Astrocyte of the spinal cord (primary cell): ENCODE measurements around the gene RNF220.
A peak's percentile ranks its signal among the peaks of the same experiment; 100 is the strongest.

Source experiments
- DNase-seq: peaks from one replicate; pipeline ENCODE4 v3.0.0; 2011; ENCODE audit warnings: low read depth, low spot score
- H3K4me3 ChIP-seq: 2 replicates; pipeline ENCODE4 v1.5.1; 2011; ENCODE audit warnings: low read depth, mild to moderate bottlenecking, low read length, moderate library complexity
- in situ Hi-C: cut with HindIII; loops from 2 replicates; pipeline ENCODE4 v1.10.0; 2017; ENCODE audit warnings: low sequenced_read_pairs
- TF ChIP-seq, protein P1 (sequence below): IDR thresholded peaks from 2 replicates; pipeline ENCODE4 v1.5.1; 2012; ENCODE audit warnings: low read depth, mild to moderate bottlenecking, low read length, inconsistent platforms

RNF220 gene

DNA sequence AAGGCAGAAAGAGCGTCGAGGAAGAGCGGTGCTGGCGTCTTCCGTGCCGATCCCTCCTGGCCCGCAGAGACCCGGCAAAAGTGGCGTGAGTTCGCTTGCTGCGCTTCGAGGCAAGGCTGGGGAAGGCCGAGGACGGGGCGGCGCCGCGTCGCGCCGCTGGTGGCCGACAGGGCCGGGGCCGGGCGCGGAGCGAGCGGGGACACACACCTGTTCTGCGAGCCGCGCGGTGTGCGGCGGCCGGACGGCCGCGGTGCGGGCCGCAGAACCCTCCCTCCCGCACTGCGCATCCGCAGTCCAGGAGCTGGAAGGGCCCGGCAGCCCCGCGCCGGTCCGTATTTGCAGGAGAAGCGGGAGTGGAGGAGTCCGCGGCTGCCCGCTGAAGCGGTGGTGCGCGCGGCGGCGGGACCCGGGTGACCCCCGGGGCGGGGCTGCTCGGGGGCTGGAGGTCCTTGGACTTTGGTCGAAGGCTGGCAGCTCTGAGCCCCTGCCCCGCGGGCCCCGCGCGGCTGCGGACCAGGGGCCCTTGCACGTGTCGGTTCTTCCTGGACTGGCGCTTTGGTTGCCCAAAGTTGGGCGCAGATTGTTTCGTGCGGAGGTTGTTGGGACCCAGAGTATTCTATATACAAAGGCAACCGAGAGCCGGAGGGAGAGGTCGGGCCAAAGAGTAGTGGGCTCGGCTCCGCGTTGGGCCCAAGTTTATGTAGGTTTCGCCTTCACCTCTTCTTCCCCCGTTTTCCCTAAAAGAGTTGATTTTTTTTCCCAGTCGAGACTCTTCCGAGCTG, 2.6 kb downstream of the RNF220 start:
- TF ChIP-seq, protein P1, sequence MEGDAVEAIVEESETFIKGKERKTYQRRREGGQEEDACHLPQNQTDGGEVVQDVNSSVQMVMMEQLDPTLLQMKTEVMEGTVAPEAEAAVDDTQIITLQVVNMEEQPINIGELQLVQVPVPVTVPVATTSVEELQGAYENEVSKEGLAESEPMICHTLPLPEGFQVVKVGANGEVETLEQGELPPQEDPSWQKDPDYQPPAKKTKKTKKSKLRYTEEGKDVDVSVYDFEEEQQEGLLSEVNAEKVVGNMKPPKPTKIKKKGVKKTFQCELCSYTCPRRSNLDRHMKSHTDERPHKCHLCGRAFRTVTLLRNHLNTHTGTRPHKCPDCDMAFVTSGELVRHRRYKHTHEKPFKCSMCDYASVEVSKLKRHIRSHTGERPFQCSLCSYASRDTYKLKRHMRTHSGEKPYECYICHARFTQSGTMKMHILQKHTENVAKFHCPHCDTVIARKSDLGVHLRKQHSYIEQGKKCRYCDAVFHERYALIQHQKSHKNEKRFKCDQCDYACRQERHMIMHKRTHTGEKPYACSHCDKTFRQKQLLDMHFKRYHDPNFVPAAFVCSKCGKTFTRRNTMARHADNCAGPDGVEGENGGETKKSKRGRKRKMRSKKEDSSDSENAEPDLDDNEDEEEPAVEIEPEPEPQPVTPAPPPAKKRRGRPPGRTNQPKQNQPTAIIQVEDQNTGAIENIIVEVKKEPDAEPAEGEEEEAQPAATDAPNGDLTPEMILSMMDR = no peak
- DNase-seq = no peak
- peak overlapping the region; percentile 12 for H3K4me3 ChIP-seq
- in situ Hi-C loops = no loop called here

DNA sequence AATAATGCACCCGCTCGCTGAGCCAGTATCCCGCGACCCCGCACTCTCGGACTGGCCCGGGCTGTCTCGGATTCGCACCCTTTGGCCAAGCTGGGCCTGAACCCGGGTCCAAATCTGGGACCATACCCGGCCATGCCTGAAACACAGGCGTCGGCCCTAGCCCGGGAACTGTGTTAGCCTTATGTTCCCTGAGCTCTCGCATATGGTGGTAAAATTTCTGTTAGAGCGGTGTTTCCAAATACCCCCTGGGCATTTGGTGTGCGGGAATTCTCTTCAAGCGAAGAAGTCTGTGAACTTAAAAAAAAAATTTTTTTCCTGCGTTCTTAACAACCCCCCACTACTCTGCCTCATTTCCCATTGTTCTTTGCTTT, 3.1 kb downstream of the RNF220 start:
- in situ Hi-C loops = no loop called here
- DNase-seq = no peak

DNA sequence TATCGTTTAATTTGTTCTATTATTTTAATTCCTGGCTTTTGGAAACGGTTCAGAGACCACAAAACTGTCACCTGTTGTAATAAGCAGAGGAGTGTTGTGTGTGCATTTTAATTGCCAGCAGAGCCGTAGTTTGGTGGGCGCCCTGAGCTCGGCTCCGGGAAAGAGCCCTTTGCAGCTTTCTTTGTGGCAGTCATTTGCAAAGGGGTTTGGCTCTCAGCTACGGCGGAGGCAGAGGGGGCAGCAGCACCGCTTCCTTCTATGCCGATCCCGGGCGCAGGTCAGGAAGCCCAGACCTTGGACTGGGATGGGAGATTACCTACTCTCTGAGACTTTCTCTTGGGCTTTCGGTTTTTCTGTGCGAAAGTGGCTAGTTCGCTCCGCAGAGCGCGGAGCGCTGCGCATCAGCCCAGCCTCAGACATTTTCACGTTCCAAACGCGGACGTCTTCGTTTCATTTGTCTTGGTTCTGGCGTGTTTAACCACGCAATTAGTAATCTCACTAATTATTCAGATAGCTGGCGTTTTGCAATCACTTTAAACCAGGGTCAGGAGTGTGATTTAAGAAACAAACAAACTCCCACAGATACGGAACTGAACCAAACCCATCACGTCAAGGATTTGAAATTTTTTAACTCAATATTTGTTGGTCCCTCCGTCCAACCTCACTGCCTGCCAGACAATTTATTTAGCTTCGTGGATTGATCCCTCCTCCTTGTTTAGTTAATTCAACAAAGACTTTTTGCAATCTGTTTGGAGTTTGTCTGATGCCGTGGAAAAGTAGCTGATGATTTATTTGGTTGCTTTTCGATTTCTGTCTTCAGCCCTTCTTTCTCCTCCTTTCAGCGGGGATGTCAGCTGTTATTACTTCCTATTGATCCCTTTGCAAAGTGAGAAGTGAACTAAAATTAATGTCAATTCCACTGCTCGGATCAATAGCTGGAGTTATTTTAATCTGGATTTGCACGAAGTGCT, 3.9 kb downstream of the RNF220 start:
- DNase-seq = no peak
- TF ChIP-seq, protein P1 = no peak
- in situ Hi-C loops = no loop called here
- peak overlapping the region; percentile 8 for H3K4me3 ChIP-seq

More for the DNA sequence above, 3.1 kb downstream of the RNF220 start:
- TF ChIP-seq, protein P1 = no peak
- peak overlapping the region; percentile 7 for H3K4me3 ChIP-seq

DNA sequence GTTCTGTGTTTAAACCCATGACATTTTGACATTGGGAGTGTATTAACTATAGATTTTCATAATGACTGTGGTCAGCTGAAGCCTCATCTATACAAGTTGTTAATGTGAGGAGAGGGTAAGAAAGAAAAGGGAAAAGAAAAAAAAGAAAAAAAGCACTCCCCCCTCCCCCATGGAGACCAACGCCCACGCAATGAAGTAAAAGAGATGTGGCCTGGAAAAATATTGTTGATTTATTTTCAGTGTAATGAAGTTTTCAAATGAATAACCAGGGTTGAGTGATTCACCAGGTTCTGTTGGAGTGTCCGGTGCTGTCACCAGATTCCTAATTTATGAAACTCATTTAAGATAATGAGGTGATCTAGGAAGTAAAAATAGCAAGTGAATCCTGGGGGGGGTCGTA, 4.7 kb downstream of the RNF220 start:
- in situ Hi-C loops = no loop called here
- no peak overlapping the region for H3K4me3 ChIP-seq
- TF ChIP-seq, protein P1 = no peak
- DNase-seq = no peak

DNA sequence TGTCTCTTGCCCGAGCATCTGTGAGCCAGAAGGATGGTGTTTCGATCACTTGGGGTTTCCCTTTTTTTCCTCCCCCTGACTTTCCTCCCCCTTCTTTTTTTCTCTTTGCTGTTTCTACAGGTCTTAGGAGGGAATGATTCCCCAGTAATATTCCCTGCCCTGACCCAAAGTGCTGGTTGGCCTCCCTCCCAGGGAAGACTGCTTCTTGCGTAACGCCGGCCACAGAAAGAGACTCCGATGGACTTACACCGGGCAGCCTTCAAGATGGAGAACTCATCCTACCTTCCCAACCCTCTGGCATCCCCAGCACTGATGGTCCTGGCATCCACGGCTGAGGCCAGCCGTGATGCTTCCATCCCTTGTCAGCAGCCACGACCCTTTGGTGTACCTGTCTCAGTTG, 6.8 kb downstream of the RNF220 start:
- DNase-seq = no peak
- H3K4me3 ChIP-seq = no peak overlapping the region
- TF ChIP-seq, protein P1 = no peak
- in situ Hi-C loops = no loop called here

DNA sequence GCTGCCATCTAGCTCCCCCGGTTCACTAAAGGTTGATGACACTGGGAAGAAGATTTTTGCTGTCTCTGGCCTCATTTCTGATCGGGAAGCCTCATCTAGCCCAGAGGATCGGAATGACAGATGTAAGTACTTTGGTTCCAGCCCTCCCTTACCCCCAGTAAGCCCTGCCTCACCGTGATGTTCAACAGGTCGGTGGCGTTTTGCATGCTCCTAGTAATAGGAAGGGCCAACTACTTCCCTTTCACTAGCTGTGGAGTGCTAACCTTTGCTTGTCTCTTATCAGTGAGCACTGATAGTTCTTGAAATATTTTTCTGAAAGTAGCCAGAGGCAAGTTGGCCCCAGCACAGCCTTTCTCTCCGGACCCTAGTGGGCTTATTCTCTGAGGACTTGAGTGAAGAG, 7.5 kb downstream of the RNF220 start:
- TF ChIP-seq, protein P1 = no peak
- in situ Hi-C loops = no loop called here

More for the DNA sequence above, 7.5 kb downstream of the RNF220 start:
- no peak overlapping the region for H3K4me3 ChIP-seq
- no peak for DNase-seq
